ENCODE data around the gene USP5.

The USP5 gene

GRCh38 chr12:6851921-6852650 is at the start of gene USP5:
USP5 (plus strand) TSS chr12:6852150; CDS start chr12:6852180, 30 bp downstream.
- peak; percentile 100 for DNase-seq (ENCODE audit: low read depth)
- TF ChIP-seq, protein P1, sequence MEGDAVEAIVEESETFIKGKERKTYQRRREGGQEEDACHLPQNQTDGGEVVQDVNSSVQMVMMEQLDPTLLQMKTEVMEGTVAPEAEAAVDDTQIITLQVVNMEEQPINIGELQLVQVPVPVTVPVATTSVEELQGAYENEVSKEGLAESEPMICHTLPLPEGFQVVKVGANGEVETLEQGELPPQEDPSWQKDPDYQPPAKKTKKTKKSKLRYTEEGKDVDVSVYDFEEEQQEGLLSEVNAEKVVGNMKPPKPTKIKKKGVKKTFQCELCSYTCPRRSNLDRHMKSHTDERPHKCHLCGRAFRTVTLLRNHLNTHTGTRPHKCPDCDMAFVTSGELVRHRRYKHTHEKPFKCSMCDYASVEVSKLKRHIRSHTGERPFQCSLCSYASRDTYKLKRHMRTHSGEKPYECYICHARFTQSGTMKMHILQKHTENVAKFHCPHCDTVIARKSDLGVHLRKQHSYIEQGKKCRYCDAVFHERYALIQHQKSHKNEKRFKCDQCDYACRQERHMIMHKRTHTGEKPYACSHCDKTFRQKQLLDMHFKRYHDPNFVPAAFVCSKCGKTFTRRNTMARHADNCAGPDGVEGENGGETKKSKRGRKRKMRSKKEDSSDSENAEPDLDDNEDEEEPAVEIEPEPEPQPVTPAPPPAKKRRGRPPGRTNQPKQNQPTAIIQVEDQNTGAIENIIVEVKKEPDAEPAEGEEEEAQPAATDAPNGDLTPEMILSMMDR (conservative IDR thresholded peaks at IDR 0.05; ENCODE audit: low read length), result 0 out of 2 replicates have a peak, but pooled peaks have one; percentile 4
- H3K4me3 ChIP-seq (ENCODE audit: low read length), result peak within 1 kb of the TSS; percentile 97

- DNase-seq (ENCODE audit: low read depth), result peak; percentile 21
- TF ChIP-seq, protein P1 (conservative IDR thresholded peaks at IDR 0.05; ENCODE audit: low read length), result no peak
These were observed 44.8 kb upstream of the USP5 start for GRCh38 chr12:6807170-6807569.

DNA sequence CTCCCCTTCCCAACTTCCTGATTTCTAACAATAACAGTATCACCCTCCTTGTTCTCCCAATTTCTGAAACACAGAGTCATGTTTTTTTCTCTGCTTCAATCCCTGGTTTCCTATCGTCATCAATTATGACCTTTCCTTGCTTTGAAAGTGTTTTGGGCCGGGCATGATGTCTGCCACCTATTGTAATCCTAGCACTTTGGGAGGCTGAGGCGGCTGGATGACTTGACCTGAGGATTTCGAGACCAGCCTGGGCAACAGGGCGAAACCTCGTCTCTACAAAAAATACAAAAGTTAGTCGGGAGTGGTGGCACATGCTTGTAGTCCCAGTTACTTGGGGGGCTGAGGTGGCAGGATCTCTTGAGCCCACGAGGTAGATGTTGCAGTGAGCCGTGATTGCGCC is 42.9 kb upstream of the USP5 start:
- H3K4me3 ChIP-seq (ENCODE audit: low read length), result no peak overlapping the region
- TF ChIP-seq, protein P1 (conservative IDR thresholded peaks at IDR 0.05; ENCODE audit: low read length), result no peak
- DNase-seq (ENCODE audit: low read depth), result no peak

More at GRCh38 chr12:6807170-6807569, 44.8 kb upstream of the USP5 start:
- no peak overlapping the region for H3K4me3 ChIP-seq (ENCODE audit: low read length)

GRCh38 chr12:6810758-6811157 is 41.2 kb upstream of the USP5 start:
- DNase-seq (ENCODE audit: low read depth), result no peak
- TF ChIP-seq, protein P1 (conservative IDR thresholded peaks at IDR 0.05; ENCODE audit: low read length), result no peak
- no peak overlapping the region for H3K4me3 ChIP-seq (ENCODE audit: low read length)

DNA sequence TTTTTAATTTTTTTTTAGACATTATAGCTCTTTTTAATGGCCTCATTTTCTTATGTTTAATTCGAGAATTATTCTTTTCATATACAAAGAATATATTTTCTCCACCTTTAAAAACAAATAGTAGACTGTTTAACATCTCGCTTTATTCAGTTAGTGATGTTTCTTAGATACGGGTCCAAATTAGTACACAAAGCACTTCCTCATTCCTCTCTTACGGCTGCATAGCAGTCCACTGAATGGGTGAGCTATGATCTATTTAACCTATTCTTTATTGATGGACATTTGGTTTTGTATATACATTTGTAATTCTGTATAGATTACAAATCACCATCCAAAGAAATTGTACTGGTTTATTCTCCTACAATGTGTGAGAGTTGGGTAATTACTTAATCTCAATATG is 38.6 kb upstream of the USP5 start:
- TF ChIP-seq, protein P1 (conservative IDR thresholded peaks at IDR 0.05; ENCODE audit: low read length), result no peak
- DNase-seq (ENCODE audit: low read depth), result no peak
- no peak overlapping the region for H3K4me3 ChIP-seq (ENCODE audit: low read length)

- no peak for DNase-seq (ENCODE audit: low read depth)
- H3K4me3 ChIP-seq (ENCODE audit: low read length), result no peak overlapping the region
- TF ChIP-seq, protein P1 (conservative IDR thresholded peaks at IDR 0.05; ENCODE audit: low read length), result no peak
These were observed 35.4 kb upstream of the USP5 start for GRCh38 chr12:6816598-6816997.

GRCh38 chr12:6817098-6817497 is 34.9 kb upstream of the USP5 start:
- TF ChIP-seq, protein P1 (conservative IDR thresholded peaks at IDR 0.05; ENCODE audit: low read length), result no peak
- no peak for DNase-seq (ENCODE audit: low read depth)
- H3K4me3 ChIP-seq (ENCODE audit: low read length), result no peak overlapping the region
